HG02623 (cell line): ENCODE data around the gene FUBP1.
"Not testable (repeated sequence)": the region's sequence is repeated elsewhere in the genome, so short reads cannot be mapped to it uniquely, and the experiment has no call there.

Experiments used
- ATAC-seq: cut with Tn5 transposase; IDR thresholded peaks from one replicate; pipeline ENCODE4 v1.9.1; 2021; ENCODE audit warnings: moderate library complexity; ENCODE audit not compliant: unreplicated experiment

Gene FUBP1, protein sequence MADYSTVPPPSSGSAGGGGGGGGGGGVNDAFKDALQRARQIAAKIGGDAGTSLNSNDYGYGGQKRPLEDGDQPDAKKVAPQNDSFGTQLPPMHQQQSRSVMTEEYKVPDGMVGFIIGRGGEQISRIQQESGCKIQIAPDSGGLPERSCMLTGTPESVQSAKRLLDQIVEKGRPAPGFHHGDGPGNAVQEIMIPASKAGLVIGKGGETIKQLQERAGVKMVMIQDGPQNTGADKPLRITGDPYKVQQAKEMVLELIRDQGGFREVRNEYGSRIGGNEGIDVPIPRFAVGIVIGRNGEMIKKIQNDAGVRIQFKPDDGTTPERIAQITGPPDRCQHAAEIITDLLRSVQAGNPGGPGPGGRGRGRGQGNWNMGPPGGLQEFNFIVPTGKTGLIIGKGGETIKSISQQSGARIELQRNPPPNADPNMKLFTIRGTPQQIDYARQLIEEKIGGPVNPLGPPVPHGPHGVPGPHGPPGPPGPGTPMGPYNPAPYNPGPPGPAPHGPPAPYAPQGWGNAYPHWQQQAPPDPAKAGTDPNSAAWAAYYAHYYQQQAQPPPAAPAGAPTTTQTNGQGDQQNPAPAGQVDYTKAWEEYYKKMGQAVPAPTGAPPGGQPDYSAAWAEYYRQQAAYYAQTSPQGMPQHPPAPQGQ

DNA sequence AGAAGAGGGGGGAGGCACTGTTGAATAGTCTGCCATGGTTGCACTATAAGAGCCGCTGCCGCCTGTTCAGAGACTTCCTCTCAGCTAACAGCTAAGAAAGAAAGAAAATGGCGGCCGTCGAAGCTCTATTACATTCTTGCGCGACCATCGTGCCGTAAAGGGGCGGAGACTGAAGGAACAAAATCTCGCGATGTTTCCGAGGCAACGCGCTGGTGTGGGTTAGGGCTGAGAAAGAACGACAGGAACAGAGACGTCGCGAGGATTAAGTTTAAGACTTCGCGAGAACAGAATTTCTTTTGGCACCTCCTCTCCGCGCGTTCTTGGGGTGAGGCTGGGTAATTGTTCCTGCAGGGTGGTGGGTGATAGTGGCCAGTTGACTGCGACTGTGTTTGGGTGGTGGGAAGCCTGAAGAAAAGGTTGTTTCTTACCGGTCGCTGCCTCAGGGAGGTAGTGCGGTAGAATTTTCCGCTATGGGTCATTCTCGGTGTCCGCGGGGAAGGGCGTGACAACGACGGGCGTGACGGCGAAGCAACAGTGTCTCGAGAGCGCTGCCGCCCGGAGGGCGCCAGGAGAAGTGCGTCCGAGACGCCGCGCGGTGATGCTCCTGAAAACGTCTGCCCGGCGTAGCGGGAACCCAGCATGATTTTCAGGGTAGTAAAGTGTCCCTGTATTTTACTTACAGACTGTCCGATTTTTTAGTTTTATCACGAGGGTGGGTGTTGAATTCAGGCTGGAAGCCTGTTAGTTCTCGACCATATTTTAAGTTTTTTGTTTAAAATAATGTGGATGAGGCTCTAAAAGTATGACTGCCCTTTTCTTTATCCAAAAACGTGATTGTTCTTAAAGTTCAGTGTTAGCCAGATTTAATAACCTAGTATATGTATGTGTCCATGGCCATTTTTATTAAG is at the start of gene FUBP1:
Gene FUBP1 (minus strand): TSS at position 104 of the 908 bp plus-strand sequence. CDS start 68 bp downstream, at position 36.
- ATAC-seq = peak; percentile 71

DNA sequence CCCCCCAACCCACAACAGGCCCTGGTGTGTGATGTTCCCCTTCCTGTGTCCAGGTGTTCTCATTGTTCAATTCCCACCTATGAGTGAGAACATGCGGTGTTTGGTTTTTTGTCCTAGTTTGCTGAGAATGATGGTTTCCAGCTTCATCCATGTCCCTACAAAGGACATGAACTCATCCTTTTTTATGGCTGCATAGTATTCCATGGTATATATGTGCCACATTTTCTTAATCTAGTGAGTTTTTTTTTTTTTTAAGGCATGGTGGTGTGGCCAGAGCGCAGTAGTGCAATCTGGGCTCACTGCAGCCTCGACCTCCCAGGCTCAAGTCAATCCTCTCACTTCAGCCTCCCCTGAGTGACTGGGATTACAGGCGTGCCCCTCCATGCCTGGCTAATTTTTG is 42.3 kb upstream of the FUBP1 start:
- not testable (repeated sequence) for ATAC-seq

DNA sequence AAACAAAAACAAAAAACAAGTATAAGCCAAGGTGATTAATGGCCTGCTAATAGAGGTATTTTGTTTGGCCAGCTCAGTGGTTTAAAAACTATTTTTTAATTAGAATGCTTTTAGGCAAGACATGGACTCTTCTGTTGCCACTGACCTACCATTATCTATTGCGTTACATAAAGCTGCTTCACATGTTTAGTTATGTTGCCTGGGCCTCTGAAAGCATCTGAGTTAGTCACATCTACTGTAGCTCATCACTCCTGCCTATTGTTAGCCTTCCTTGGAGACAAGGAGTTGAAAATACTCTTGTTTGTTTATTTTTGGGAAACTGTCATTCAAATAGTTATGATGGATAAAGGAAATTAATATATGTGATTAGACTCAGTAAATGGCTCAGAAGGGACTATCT is 40.2 kb upstream of the FUBP1 start:
- no peak for ATAC-seq

DNA sequence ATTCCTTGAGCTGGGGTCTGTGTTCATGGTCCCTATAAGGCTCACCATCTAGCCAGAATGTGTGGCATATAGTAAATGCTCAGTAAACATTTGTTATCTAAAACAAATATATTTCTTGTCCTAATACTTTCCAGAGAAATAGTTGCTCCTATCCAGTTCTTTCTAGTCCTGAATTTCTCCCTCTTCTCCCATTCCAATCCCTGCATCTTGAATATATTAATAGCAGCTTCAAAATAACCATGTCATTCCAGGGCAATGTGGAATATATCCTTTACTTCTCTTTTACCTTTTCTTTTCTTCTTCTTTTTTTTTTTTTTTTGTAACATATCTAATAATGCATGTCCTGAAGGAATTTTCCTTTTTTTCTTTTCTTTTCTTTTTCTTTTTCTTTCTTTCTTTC is 36.3 kb upstream of the FUBP1 start:
- no peak for ATAC-seq

DNA sequence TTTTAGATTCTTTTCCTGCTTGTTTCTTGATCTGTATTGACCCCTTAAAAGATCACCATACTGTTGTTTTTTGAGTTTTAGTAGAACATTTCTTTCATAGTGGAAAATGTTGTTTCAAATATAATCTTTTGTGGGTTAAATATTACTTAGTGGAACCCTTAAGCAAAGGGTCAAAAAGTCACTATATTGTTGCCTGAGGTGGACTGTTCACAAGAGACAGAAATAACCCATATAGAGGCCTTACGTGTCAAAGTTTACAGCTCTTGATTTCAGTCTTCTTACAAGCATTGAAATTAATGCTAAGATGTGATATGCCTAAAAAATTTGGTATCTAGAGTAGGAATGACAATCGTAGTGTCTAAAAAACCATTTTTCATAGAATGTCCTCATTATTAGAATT is 32.2 kb upstream of the FUBP1 start:
- ATAC-seq = no peak

DNA sequence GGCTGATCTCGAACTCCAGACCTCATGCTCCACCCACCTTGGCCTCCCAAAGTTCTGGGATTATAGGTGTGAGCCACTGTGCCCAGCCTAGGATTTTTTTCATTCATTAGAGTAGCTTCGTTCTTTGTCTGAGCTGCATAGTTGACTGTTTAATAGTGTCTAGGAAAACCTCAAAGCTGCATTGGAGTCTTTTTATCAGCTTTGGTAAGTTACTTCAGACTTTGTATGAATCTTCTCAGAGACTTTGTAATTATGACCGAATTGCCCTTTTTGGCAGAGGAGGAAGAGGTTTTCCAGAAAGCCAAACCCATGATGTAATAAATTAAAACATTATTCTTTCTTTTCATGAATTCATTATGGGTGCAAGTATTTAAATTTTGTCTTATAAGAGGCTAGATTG is 31.0 kb upstream of the FUBP1 start:
- ATAC-seq = no peak

DNA sequence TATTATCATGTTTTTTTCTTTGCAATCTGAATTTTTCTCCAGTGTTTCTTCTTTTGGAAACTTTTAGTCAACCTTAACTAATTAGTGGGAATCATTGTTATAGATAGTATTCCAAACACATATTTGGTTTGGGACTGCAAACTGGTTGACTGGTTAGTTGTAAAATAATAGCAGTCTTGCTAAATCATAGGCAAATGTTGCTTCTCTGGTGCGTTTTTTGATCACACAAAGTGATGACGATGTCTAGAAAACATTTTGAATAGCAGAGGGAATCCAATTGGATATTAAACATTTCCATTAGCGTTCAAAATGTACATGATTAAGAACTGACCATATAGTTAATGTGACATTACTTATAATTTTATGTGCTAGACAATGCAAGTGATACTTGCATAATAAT is 30.4 kb upstream of the FUBP1 start:
- ATAC-seq = no peak

DNA sequence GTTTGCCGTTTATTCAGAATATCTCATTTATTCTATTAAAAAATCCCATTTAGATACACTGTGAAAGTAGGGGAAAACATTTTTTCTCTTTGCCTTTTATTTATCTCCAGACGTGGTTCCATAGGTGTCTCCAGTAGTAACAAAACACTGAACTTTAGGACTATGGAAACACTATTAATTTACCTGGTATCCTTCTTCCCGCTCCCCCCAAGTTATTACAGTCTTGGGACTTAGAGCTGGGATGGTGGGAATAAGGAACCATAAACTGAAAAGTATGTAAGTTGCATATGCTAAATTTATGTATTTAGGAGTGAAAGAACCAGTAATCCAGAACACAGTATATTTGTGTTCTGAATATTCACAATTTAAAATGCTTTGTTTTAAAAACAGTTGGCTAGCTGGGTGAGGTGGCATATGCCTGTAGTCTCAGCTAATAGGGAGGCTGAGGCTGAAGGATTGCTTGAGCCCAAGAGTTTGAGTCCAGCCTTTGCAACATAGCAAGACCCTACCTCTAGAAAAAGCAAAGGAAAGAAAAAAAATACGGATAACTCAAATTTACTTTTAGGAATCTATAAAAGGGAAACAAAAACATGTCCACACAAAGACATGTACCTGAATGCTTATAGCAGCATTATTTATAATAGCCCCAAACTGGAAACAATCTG is 28.9 kb upstream of the FUBP1 start:
- ATAC-seq = no peak

DNA sequence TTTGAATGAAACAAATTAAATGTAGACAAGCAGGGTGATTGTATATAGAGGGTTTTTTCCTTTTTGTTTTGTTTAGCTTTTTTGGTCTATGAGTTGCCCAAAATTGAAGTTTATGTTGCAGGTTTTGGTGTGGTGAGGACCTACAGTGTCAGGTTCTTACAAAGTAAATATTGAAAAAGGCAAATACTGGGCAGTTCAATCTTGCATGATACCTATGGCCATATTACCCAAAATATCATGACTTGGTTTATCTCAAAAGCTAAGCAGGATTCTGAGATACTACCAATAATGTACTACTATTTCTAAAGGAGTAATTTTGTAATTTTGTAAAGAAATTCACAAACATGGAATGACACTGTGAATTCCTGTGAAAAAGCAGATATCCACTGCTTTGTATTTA is 27.6 kb upstream of the FUBP1 start:
- no peak for ATAC-seq

DNA sequence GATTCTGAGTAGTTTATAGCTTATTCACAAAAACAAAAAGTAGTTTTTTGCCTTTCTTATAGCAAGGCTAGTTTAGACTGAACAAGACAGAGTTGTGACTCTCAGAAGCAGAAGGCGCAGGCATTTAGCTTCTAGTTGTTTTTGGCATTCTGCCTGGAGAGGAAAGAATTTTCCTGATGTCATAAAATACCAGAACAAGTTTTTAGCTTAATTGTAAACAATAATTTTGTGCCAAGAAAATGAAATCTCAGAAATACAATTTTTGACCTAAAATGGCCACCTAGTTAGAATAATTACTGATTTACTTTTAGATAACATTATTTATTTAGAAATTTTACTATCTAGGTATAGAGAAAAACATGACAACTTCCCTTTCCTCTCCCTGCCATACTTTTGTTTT is 26.9 kb upstream of the FUBP1 start:
- no peak for ATAC-seq

DNA sequence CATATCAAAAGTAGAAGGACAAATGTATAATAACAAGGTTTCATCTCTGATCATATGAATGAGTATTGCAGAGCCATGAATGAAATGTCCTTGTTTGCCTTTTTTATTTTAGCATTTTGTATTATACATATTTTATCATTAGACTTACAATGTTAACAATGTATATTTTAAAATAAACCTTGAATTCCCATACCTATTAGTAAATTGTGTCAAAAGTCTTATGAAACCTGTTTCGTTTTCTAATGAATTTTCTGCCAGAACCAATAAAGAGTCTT is 26.5 kb upstream of the FUBP1 start:
- ATAC-seq = no peak

DNA sequence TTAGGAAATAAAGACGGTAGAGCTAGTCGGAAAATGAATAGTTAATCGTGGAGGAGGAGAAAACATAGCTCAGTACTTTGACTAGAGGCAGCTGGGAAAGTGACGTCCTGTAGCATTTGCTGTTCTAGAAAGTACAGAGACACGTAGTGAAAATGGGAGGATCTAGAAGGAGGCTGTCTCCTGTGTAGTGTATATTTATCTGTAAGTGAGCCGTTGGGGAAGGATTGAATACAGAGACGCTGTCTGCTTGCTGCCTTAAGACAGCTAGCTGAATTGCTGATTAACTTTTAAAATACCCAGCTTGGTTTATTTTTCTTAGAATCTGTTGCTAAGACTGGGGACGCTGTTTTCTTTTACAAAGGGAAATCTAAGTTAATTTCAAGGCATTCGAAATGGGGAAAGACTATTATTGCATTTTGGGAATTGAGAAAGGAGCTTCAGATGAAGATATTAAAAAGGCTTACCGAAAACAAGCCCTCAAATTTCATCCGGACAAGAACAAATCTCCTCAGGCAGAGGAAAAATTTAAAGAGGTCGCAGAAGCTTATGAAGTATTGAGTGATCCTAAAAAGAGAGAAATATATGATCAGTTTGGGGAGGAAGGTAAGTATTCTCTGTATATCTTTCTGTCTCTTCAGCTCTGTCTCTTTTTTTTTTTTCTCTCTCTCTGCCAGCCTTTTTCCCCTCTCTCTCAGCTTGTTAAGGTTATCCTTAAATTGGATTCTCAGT is 26.0 kb upstream of the FUBP1 start, which contains the start of gene DNAJB4:
Gene DNAJB4 (plus strand): TSS at position 221 of the 729 bp plus-strand sequence. CDS start 172 bp downstream, at position 393.
- peak; percentile 99 for ATAC-seq

DNA sequence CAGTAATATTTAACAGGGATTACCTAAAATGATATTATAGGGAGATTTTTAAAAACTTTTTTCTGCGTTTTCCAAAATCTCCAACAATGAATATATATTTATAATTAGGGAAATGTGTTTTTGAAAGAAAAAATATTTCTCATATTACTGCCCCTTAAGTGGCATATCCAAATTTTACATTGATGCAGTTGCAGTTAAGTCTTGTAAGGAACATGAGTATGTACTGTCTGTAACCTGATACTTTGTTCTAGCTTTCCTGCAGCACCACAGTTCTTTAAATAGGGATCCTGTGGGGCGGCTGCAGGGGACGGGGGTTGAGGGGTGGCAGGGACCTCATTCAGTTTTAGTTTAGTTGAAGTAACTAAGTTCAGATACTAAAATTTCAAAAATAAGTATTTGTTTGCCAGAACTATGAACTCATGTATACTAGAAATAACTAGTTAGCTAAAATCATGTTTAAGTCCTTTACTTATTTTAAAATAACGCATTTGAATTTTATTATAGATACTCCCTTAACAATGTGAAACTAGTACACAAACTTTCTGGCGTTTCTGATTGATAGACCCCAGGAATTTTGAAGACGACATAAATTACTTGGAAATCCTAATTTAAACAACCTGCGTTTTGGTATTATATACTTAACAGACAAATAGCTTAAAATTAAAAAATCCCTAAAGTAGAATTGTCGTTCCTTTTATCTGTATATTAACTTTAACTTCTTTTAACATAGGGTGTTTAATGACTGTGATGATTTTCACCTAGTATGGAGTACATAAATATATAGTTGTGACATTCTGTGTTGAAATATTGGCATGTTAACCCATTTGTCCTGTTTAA is 25.2 kb upstream of the FUBP1 start:
- peak; percentile 36 for ATAC-seq

DNA sequence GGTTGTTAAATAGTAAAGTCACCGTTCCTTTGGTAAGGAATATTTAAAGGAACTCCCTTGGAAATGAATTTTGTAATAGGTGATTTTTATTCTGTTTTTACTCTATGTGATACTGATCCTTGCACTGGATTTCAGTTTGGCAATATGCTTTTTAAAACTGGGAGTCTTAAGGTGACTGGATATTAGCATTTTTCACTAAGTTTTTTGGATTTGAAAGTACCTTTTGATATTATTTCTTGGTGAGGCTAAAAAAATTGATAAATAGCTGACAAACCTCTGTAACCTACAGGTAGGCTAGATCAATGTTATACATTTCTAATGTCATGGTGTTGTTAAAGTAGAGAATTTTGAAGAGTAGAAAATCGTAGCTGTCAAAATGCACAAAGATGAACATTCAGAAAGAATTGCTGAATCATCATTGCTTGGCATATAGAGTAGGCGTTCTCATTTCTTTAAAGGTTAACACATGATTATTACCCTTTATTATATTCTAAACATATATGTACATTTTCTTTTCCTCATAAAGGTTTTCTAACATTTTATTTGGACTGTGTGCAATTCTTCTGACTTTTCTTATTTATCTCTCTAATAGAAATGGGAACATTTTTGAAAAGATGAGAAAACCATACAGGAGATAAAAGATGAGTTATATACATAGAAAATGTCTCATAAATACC is 24.3 kb upstream of the FUBP1 start:
- no peak for ATAC-seq

DNA sequence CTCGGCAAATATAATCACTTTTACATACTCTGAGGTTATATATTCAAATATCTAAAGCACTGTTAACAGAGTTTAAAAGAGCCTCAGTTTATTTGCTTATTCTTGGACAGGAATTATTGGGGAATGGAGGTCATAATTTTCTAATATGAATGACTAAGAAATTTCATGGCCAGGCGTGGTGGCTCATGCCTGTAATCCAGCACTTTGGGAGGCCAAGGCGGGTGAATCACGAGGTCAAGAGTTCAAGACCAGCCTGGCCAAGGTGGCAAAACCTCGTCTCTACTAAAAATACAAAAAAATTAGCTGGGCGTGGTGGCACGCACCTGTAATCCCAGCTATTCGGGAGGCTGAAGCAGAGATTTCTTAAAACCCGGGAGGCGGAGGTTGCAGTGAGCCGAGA is 21.7 kb upstream of the FUBP1 start:
- not testable (repeated sequence) for ATAC-seq

DNA sequence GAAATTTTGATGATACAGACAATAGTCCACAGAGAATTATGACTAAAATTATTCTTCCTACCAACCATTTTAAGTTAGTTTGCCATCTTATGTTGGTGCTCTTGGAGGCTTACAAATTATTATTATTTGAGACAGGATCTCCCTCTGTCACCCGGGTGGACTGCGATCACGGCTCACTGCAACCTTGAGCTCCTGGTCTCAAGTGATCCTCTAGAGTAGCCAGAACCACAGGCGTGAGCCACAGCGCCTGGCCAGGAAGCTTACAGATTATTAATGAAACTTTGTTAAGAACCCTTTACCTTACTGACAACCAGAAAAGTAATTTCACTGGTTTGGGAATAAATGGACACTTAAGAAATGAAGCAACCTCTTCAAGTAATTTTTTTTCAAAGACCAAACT is 17.9 kb upstream of the FUBP1 start:
- no peak for ATAC-seq

DNA sequence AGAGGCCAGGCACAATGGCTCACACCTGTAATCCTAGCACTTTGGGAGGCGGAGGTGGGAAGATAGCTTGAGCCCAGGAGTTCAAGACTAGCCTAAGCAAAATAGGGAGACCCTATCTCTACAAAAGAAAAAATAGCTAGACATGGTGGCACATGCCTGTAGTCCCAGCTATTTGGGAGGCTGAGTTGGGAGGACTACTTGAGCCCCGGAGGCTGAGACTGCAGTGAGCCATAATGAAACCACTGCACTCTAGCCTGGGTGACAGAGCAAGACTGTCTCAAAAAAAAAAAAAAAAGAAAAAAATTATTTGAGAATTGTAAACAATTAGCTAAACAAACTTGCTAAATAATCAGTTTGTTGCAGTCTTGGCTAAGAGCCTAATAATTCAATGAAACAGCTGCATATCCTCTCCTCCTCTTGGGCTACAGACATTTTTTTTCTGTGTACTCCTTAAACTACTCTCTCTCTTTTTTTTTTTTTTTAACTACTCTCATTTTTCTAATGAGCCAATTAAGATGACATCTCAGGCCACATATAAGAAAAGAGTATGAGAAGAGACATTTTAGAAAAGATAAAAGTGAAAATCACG is 15.3 kb upstream of the FUBP1 start:
- no peak for ATAC-seq

DNA sequence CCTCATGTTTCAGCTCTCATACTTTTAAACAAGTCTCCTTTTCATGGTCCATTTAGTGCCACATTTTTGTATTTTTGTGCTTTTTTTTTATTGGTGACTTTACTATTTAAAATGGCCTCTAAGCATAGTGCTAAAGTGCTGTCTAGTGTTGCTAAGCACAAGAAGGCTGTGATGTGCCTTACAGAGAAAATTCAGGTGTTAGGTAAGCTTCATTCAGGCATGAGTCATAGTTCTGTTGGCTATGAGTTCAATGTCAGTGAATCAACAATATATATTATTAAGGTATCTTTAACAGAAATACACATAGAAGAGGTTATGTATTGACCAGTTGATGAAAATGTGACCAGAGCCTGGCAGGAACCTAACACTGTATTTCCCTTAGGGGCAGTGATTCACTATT is 12.8 kb upstream of the FUBP1 start:
- no peak for ATAC-seq
